IPS DF 4.7 (cell line): Measurements from ENCODE around the gene ZAP70.
"Not testable (repeated sequence)": the region's sequence is repeated elsewhere in the genome, so short reads cannot be mapped to it uniquely, and the experiment has no call there.

Source experiments
- DNase-seq: peaks from one replicate; pipeline ENCODE4 v3.0.0-alpha.2; 2013; ENCODE audit warnings: low spot score; ENCODE audit errors: extremely low read depth

ZAP70 gene

GRCh38 chr2:97697252-97698235 is 15.8 kb upstream of the ZAP70 start:
- peak; percentile 56 for DNase-seq

GRCh38 chr2:97698530-97698929 is 14.8 kb upstream of the ZAP70 start:
- DNase-seq = no peak

GRCh38 chr2:97699765-97700444 is 13.5 kb upstream of the ZAP70 start:
- DNase-seq = peak; percentile 41

GRCh38 chr2:97701186-97701585 is 12.2 kb upstream of the ZAP70 start:
- no peak for DNase-seq

GRCh38 chr2:97701851-97702465 is 11.4 kb upstream of the ZAP70 start:
- no peak for DNase-seq

- DNase-seq = no peak
These were observed 10.5 kb upstream of the ZAP70 start for GRCh38 chr2:97702731-97703470.

GRCh38 chr2:97703741-97704140 is 9.6 kb upstream of the ZAP70 start:
- DNase-seq = no peak

- no peak for DNase-seq
These were observed 8.4 kb upstream of the ZAP70 start for GRCh38 chr2:97704989-97705388.

GRCh38 chr2:97706112-97706511 is 7.3 kb upstream of the ZAP70 start:
- no peak for DNase-seq

GRCh38 chr2:97706708-97707345 is 6.5 kb upstream of the ZAP70 start:
- no peak for DNase-seq

- no peak for DNase-seq
These were observed 5.9 kb upstream of the ZAP70 start for GRCh38 chr2:97707362-97708047.

GRCh38 chr2:97708048-97708380 is 5.4 kb upstream of the ZAP70 start:
- no peak for DNase-seq

- DNase-seq = no peak
These were observed 4.8 kb upstream of the ZAP70 start for GRCh38 chr2:97708608-97709007.

- no peak for DNase-seq
These were observed 2.0 kb upstream of the ZAP70 start for GRCh38 chr2:97711394-97711711.

- DNase-seq = not testable (repeated sequence)
These were observed 1.2 kb upstream of the ZAP70 start for GRCh38 chr2:97712175-97712574.

GRCh38 chr2:97712693-97713295 is 582 bp upstream of the ZAP70 start:
- no peak for DNase-seq

GRCh38 chr2:97714084-97714949 is 941 bp downstream of the ZAP70 start:
- DNase-seq = no peak

GRCh38 chr2:97714950-97715652 is 1.7 kb downstream of the ZAP70 start:
- DNase-seq = no peak
